Limb (tissue), 2 donors: ENCODE data around the gene ITGA3.
"Not testable (repeated sequence)": the region's sequence is repeated elsewhere in the genome, so short reads cannot be mapped to it uniquely, and the experiment has no call there.

Experiments used
- DNase-seq, 2 donors: peaks; one replicate each; pipeline ENCODE4 v3.0.0-alpha.2; 2016; ENCODE audit errors: extremely low spot score in 2 of 2

The ITGA3 gene

GRCh38 chr17:50034498-50035364 is 21.2 kb upstream of the ITGA3 start:
- no peak for DNase-seq

GRCh38 chr17:50035421-50035879 is 20.5 kb upstream of the ITGA3 start:
- DNase-seq: no peak

- no peak for DNase-seq
Observed at GRCh38 chr17:50035945-50036344, 20.0 kb upstream of the ITGA3 start.

- DNase-seq: no peak
Observed at GRCh38 chr17:50036455-50037261, 19.3 kb upstream of the ITGA3 start.

GRCh38 chr17:50037321-50038107 is 18.4 kb upstream of the ITGA3 start:
- no peak for DNase-seq

- no peak for DNase-seq
Observed at GRCh38 chr17:50039058-50039457, 16.9 kb upstream of the ITGA3 start.

GRCh38 chr17:50040496-50040895 is 15.4 kb upstream of the ITGA3 start:
- DNase-seq: not testable (repeated sequence)

- no peak for DNase-seq
Observed at GRCh38 chr17:50042211-50042610, 13.7 kb upstream of the ITGA3 start.

- no peak for DNase-seq
Observed at GRCh38 chr17:50043290-50044148, 12.4 kb upstream of the ITGA3 start.

- no peak for DNase-seq
Observed at GRCh38 chr17:50044483-50044882, 11.4 kb upstream of the ITGA3 start.

- no peak for DNase-seq
Observed at GRCh38 chr17:50045154-50045553, 10.8 kb upstream of the ITGA3 start.

- DNase-seq: no peak
Observed at GRCh38 chr17:50046179-50046578, 9.7 kb upstream of the ITGA3 start.

- no peak for DNase-seq
Observed at GRCh38 chr17:50046667-50047066, 9.2 kb upstream of the ITGA3 start.

GRCh38 chr17:50047083-50047482 is 8.8 kb upstream of the ITGA3 start:
- DNase-seq: no peak

- no peak for DNase-seq
Observed at GRCh38 chr17:50047488-50048126, 8.3 kb upstream of the ITGA3 start.

GRCh38 chr17:50048146-50048720 is 7.7 kb upstream of the ITGA3 start:
- DNase-seq: no peak

- DNase-seq: no peak
Observed at GRCh38 chr17:50048988-50049387, 6.9 kb upstream of the ITGA3 start.

- DNase-seq: no peak
Observed at GRCh38 chr17:50049636-50050035, 6.3 kb upstream of the ITGA3 start.

GRCh38 chr17:50050431-50051032 is 5.4 kb upstream of the ITGA3 start:
- DNase-seq: no peak
